GM18502 (cell line): Measurements from ENCODE around the gene ARHGEF6.
A peak's percentile ranks its signal among the peaks of the same experiment; 100 is the strongest.
"Not testable (repeated sequence)": the region's sequence is repeated elsewhere in the genome, so short reads cannot be mapped to it uniquely, and the experiment has no call there.

ENCODE experiments used
- ATAC-seq: cut with Tn5 transposase; IDR thresholded peaks from one replicate; pipeline ENCODE4 v1.9.1; 2021; ENCODE audit warnings: mild to moderate bottlenecking; ENCODE audit not compliant: unreplicated experiment, poor library complexity

Gene ARHGEF6

GRCh38 chrX:136789856-136790255 lies 9.1 kb upstream of the ARHGEF6 start:
- ATAC-seq = no peak

GRCh38 chrX:136784231-136784630 lies 3.5 kb upstream of the ARHGEF6 start:
- ATAC-seq = no peak

GRCh38 chrX:136783159-136783558 lies 2.4 kb upstream of the ARHGEF6 start:
- no peak for ATAC-seq

GRCh38 chrX:136781180-136781797 lies 557 bp upstream of the ARHGEF6 start:
- no peak for ATAC-seq

- no peak for ATAC-seq
Observed at GRCh38 chrX:136780241-136780640, 491 bp downstream of the ARHGEF6 start.

- ATAC-seq = peak; percentile 39
Observed at GRCh38 chrX:136779346-136779781, 1.4 kb downstream of the ARHGEF6 start.

GRCh38 chrX:136778916-136779315 lies 1.8 kb downstream of the ARHGEF6 start:
- ATAC-seq = peak; percentile 5

- no peak for ATAC-seq
Observed at GRCh38 chrX:136778020-136778419, 2.7 kb downstream of the ARHGEF6 start.

- ATAC-seq = no peak
Observed at GRCh38 chrX:136773648-136774047, 7.1 kb downstream of the ARHGEF6 start.

- not testable (repeated sequence) for ATAC-seq
Observed at GRCh38 chrX:136771869-136772268, 8.9 kb downstream of the ARHGEF6 start.

GRCh38 chrX:136768469-136769084 lies 12.2 kb downstream of the ARHGEF6 start:
- peak; percentile 44 for ATAC-seq

GRCh38 chrX:136767104-136767941 lies 13.4 kb downstream of the ARHGEF6 start:
- ATAC-seq = peak; percentile 79

- ATAC-seq = no peak
Observed at GRCh38 chrX:136766785-136767103, 14.0 kb downstream of the ARHGEF6 start.

- ATAC-seq = no peak
Observed at GRCh38 chrX:136765821-136766356, 14.8 kb downstream of the ARHGEF6 start.

GRCh38 chrX:136764206-136764605 lies 16.5 kb downstream of the ARHGEF6 start:
- ATAC-seq = no peak

- no peak for ATAC-seq
Observed at GRCh38 chrX:136762820-136763452, 17.8 kb downstream of the ARHGEF6 start.

- ATAC-seq = no peak
Observed at GRCh38 chrX:136761421-136761820, 19.3 kb downstream of the ARHGEF6 start.

- peak; percentile 79 for ATAC-seq
Observed at GRCh38 chrX:136759968-136760367, 20.8 kb downstream of the ARHGEF6 start.

GRCh38 chrX:136755411-136755810 lies 25.3 kb downstream of the ARHGEF6 start:
- ATAC-seq = no peak

GRCh38 chrX:136754651-136755050 lies 26.1 kb downstream of the ARHGEF6 start:
- ATAC-seq = no peak

GRCh38 chrX:136752796-136753195 lies 27.9 kb downstream of the ARHGEF6 start:
- ATAC-seq = no peak
